SK-N-MC (cell line): ENCODE measurements around the gene RRBP1.

Experiments
- DNase-seq: peaks from one replicate; pipeline ENCODE4 v3.0.0-alpha.2; 2011; ENCODE audit warnings: low read depth, low spot score
- H3K27ac ChIP-seq: fragments of 200-600 bp; sonication (generic); 2 replicates; pipeline ENCODE4 v1.5.1; 2016; ENCODE audit warnings: mixed run types
- H3K36me3 ChIP-seq: fragments of 200-600 bp; sonication (generic); 2 replicates; pipeline ENCODE4 v1.6.1; 2017; ENCODE audit warnings: antibody characterized with exemption, low read length, mixed read lengths; ENCODE audit not compliant: insufficient read depth
- H3K4me3 ChIP-seq: fragments of 200-600 bp; sonication (generic); 2 replicates; pipeline ENCODE4 v1.5.1; 2016
- H3K9ac ChIP-seq: fragments of 200-600 bp; sonication (generic); 2 replicates; pipeline ENCODE4 v1.8.0; 2017; ENCODE audit warnings: mixed run types, mixed read lengths; ENCODE audit not compliant: insufficient read length
- H3K9me3 ChIP-seq: fragments of 200-600 bp; sonication (generic); 2 replicates; pipeline ENCODE4 v1.6.1; 2017; ENCODE audit warnings: low read depth, mild to moderate bottlenecking, antibody characterized with exemption, low read length, moderate library complexity, mixed read lengths
- EZH2 ChIP-seq: fragments of 200-600 bp; sonication (generic); IDR thresholded peaks from one replicate; pipeline ENCODE4 v1.6.1; 2017; ENCODE audit warnings: antibody characterized with exemption
- FOXP2 ChIP-seq: optimal IDR thresholded peaks from 2 replicates; pipeline ENCODE3; 2011; ENCODE audit warnings: mild to moderate bottlenecking, moderate library complexity; ENCODE audit not compliant: insufficient read depth; ENCODE audit errors: extremely low read length, control extremely low read depth
- POLR2AphosphoS5 ChIP-seq: IDR thresholded peaks from 2 replicates; pipeline ENCODE4 v1.6.1; 2012; ENCODE audit warnings: mild to moderate bottlenecking, low read depth, low read length, borderline replicate concordance

The RRBP1 gene

DNA sequence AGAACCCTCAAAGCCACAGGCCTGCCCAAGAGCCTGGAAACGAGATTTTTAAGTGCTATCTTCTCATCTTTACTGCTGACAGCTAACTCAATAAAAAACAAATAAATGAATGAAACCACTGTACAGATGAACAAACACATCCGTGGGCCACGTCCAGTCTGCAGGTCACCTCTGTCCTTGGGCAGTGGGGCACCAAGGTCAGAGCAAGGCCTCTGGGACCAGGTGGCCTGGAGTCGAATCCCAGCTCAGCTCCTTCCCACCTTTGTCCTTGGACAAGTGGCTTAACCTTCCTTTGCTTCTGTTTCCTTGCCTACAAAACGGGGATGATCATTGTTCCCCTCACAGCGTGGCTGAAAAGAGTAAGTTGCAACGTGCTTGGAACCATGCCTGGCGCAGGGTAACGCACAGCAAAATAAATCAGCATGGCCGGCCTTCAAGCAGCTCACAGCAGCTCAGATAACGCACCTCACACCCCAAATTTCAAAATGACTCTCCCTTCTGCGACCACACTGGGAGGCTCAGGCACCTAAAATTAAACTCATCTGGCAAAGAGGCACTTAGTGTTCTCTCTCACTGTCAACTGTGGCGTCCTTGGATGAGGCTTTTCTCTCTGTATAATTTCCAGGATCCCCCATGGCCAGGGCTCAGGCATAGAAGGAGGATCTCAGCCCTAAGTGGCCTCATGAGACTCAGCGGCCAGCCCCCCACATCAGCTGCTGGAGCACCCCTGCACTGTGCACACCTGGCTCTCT, 35.7 kb downstream of the RRBP1 start:
- no peak for DNase-seq
- no peak overlapping the region for H3K9ac ChIP-seq
- H3K9me3 ChIP-seq: no peaks in the 10 kb centered on the region
- no peaks in the 10 kb centered on the region for H3K36me3 ChIP-seq
- no peak overlapping the region; the same call in 1 of the 2 replicates for H3K27ac ChIP-seq
- no peak overlapping the region for H3K4me3 ChIP-seq
- TF ChIP-seq POLR2AphosphoS5 (no peak), FOXP2 (no peak), EZH2 (no peak)

GRCh38 chr20:17645546-17646208, 36.4 kb downstream of the RRBP1 start:
- no peak overlapping the region for H3K27ac ChIP-seq
- no peak overlapping the region for H3K4me3 ChIP-seq
- DNase-seq: no peak
- H3K9ac ChIP-seq: no peak overlapping the region
- no peaks in the 10 kb centered on the region for H3K9me3 ChIP-seq
- no peaks in the 10 kb centered on the region for H3K36me3 ChIP-seq
- TF ChIP-seq EZH2: no peak
- TF ChIP-seq POLR2AphosphoS5: no peak
- no peak for TF ChIP-seq FOXP2

DNA sequence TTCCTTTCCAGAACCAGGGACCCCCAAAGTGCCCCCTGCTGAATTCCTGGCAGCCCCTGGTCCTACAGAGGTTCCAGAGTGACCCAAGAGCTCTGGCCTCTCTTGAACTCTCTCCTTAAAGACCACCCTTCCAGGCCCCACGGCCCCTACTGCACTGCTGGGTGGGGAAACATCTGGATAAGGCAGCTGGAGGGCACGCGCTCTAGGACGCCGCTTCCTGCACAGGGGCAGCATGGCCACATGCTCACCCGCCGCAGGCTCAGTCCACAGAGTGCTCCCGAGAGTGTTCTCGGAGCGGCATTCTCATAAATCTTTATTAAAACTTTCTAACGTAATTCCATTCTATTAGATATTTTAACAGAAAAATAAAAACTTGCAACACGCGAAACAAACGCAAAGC, 37.0 kb downstream of the RRBP1 start:
- no peak overlapping the region for H3K4me3 ChIP-seq
- no peaks in the 10 kb centered on the region for H3K36me3 ChIP-seq
- DNase-seq: no peak
- H3K9ac ChIP-seq: no peak overlapping the region
- no peak overlapping the region for H3K27ac ChIP-seq
- TF ChIP-seq FOXP2 (no peak), POLR2AphosphoS5 (no peak), EZH2 (no peak)
- no peaks in the 10 kb centered on the region for H3K9me3 ChIP-seq

DNA sequence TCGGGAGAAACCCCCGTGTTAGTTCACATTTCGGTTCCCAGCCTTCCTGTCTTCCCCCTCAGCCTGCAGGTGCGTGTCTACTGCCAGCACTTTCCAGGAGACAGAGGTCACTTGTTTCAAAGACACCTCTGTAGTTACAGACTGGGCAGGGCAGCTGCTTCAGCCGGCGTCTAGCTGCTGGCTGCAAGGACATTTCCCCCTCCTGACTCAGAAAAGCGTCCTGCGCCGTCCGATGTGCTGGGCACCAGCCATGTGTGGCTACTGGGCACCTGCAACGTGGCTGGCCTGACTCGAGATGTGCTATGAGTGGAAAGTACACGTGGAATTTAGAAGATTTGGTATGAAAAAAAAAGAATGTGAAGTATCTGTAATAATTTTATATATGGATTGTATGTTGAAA, 37.6 kb downstream of the RRBP1 start:
- H3K9me3 ChIP-seq: no peaks in the 10 kb centered on the region
- no peak overlapping the region for H3K4me3 ChIP-seq
- H3K27ac ChIP-seq: no peak overlapping the region
- DNase-seq: no peak
- H3K36me3 ChIP-seq: no peaks in the 10 kb centered on the region
- no peak overlapping the region for H3K9ac ChIP-seq
- TF ChIP-seq POLR2AphosphoS5 (no peak), EZH2 (no peak), FOXP2 (no peak)

DNA sequence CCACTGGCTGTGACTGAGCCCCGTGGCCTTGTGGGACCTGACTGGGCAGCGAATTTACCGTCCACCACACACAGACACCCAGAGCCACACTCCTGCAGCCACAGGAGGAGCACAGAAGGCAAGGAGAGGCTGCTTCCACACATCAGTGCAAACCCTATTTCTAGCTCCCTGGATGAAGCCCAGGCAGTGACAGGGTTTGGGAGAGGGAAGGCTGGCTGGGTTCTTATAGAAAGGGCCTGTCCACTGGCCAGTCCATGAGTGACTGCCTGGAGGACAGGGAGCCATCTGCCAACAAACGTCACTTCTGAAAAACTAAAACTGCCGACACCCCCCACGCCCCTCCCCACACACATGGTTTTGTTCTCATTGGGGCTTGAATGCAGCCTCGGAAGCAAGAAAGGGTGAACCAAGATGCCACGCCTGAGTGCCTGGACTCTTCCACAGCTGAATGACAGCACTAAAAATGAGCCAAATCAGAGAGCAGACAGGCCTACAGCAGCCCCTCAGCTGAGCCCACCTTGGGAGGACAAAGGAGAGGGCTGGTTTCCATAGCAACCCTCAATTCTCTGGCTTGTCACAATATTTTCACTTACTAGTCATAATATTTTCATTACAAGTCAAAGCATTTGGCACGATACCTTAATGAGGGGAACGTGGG, 38.4 kb downstream of the RRBP1 start:
- Histone ChIP-seq H3K9ac (no peak overlapping the region), H3K9me3 (no peaks in the 10 kb centered on the region), H3K36me3 (no peaks in the 10 kb centered on the region), H3K27ac (no peak overlapping the region), H3K4me3 (no peak overlapping the region)
- TF ChIP-seq FOXP2 (no peak), EZH2 (no peak), POLR2AphosphoS5 (no peak)
- DNase-seq: no peak

DNA sequence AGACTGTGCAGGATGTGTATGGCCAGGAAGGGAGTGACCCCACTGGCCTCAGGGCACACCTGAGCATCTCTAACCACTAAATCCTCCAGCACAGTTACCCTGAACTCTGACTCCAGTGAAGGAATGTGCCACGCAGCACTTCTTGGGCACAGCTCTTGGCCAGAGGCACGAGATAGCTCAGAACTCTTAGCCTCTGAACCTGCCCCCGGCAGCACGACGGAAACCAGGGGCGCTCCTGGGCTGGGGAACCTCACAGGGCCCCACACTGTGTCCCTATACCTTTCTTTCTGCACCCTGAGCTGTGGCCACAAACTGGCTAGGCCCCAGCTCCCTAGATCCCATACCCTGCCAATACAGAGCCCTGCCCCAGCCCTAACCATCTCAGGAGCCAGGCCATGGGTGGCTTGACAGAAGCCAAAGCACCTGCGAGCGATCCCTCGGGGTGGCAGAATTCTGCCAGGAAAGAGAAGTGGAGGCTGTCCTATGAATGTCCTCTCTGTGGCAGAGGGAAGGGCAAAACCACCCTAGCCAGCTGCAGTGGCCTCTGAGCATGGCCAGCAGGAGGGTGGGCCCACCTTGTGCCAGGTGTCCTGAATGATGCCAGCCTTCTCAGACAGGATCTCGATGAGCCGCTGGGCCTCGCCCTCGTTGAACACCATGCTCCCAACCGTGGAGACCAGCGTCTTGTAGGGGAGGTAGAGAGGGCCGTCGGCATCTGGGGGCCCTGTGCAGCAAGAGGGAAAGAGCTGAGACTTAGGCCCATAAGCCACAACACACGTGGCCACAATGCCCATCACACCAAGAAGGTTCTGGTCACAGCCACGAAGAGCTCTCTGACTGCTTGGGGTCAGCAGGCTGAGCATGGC, 39.4 kb downstream of the RRBP1 start:
- Histone ChIP-seq H3K27ac (no peak overlapping the region), H3K9me3 (no peaks in the 10 kb centered on the region), H3K4me3 (no peak overlapping the region), H3K36me3 (no peaks in the 10 kb centered on the region), H3K9ac (no peak overlapping the region)
- DNase-seq: no peak
- TF ChIP-seq POLR2AphosphoS5: no peak

GRCh38 chr20:17641993-17642392, 40.0 kb downstream of the RRBP1 start:
- TF ChIP-seq FOXP2 (no peak), EZH2 (no peak), POLR2AphosphoS5 (no peak)
- H3K9ac ChIP-seq: no peak overlapping the region
- no peaks in the 10 kb centered on the region for H3K36me3 ChIP-seq
- no peak overlapping the region for H3K27ac ChIP-seq
- H3K4me3 ChIP-seq: no peak overlapping the region
- DNase-seq: no peak
- no peaks in the 10 kb centered on the region for H3K9me3 ChIP-seq

DNA sequence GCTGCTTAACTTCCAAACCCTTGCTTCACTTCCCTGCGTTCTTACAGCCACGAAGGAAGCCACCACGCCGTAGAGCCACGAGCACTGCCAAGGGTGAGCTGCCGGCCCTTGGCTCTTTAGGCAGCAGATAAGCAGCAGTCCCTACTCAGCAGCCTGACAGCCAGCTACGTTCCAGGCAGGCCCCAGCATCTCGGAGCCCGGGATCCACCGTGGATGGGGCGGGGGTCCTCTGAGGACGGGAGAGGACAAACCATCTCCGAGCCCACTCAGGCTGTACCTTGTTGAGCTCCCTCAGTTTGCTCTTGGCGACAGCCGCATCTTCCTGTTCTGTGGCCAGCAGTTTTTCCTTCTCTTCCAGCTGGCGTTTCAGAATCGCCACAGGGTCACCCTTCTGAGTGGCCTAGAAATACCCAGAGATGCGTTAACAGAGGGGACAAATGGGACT, 40.5 kb downstream of the RRBP1 start:
- Histone ChIP-seq H3K4me3 (no peak overlapping the region), H3K36me3 (no peaks in the 10 kb centered on the region), H3K27ac (no peak overlapping the region), H3K9ac (no peak overlapping the region), H3K9me3 (no peaks in the 10 kb centered on the region)
- DNase-seq: no peak
- TF ChIP-seq EZH2 (no peak), FOXP2 (no peak), POLR2AphosphoS5 (no peak)
